Subcutaneous abdominal adipose tissue (tissue), 5 donors: Measurements from ENCODE around the gene GP1BB.
A peak's percentile ranks its signal among the peaks of the same experiment; 100 is the strongest.

Experiments
- H3K27ac ChIP-seq: one replicate; pipeline ENCODE4 v1.7.0; 2013; ENCODE audit warnings: low read depth, mild to moderate bottlenecking, inconsistent platforms, low read length, moderate library complexity
- H3K27me3 ChIP-seq, 5 donors: one replicate each; pipeline ENCODE4 v1.7.0; 2013; ENCODE audit warnings: low read length in 5 of 5, inconsistent platforms in 1 of 5; ENCODE audit not compliant: control insufficient read depth in 5 of 5, insufficient read depth in 4 of 5
- H3K36me3 ChIP-seq, 5 donors: one replicate each; pipeline ENCODE4 v1.7.0; 2013; ENCODE audit warnings: low read length in 5 of 5; ENCODE audit not compliant: control insufficient read depth in 5 of 5, insufficient read depth in 5 of 5
- H3K4me1 ChIP-seq, 5 donors: one replicate each; pipeline ENCODE4 v1.7.0; 2013; ENCODE audit warnings: low read length in 5 of 5, mild to moderate bottlenecking in 3 of 5, moderate library complexity in 1 of 5; ENCODE audit not compliant: control insufficient read depth in 5 of 5, insufficient read depth in 5 of 5
- H3K4me3 ChIP-seq, 5 donors: one replicate each; pipeline ENCODE4 v1.7.0; 2013; ENCODE audit warnings: low read length in 5 of 5, low read depth in 1 of 5
- H3K9ac ChIP-seq, 5 donors: one replicate each; pipeline ENCODE4 v1.7.0; 2013; ENCODE audit warnings: low read length in 5 of 5, mild to moderate bottlenecking in 4 of 5, moderate library complexity in 3 of 5
- H3K9me3 ChIP-seq, 5 donors: one replicate each; pipeline ENCODE4 v1.7.0; 2013; ENCODE audit warnings: low read length in 5 of 5; ENCODE audit not compliant: control insufficient read depth in 5 of 5
- donor health status: healthy.
- donor health status: healthy.
- donor health status: healthy.
- donor health status: healthy.
- donor health status: healthy.

Gene GP1BB

GRCh38 chr22:19765477-19766239, 42.3 kb downstream of the GP1BB start:
- H3K27ac ChIP-seq = no peak overlapping the region
- H3K27me3 ChIP-seq = peaks cover 23 to 59% (median 37%) of the 10 kb centered on the region in 5 donors
- no peak overlapping the region for H3K9ac ChIP-seq
- no peaks in the 10 kb centered on the region for H3K36me3 ChIP-seq
- peak overlapping the region in 4 of 5 donors; percentile 32 to 61 (median 52) for H3K4me3 ChIP-seq
- H3K4me1 ChIP-seq = peaks cover 0 to 43% (median 21%) of the 10 kb centered on the region in 5 donors
- H3K9me3 ChIP-seq = no peaks in the 10 kb centered on the region

GRCh38 chr22:19766240-19766510, 42.8 kb downstream of the GP1BB start:
- Histone ChIP-seq H3K4me1 (peaks cover 0 to 41% (median 21%) of the 10 kb centered on the region in 5 donors), H3K9me3 (no peaks in the 10 kb centered on the region), H3K27me3 (peaks cover 27 to 56% (median 38%) of the 10 kb centered on the region in 5 donors), H3K36me3 (no peaks in the 10 kb centered on the region), H3K9ac (no peak overlapping the region), H3K4me3 (peak overlapping the region in 2 of 5 donors; percentile 40 to 61), H3K27ac (no peak overlapping the region)

DNA sequence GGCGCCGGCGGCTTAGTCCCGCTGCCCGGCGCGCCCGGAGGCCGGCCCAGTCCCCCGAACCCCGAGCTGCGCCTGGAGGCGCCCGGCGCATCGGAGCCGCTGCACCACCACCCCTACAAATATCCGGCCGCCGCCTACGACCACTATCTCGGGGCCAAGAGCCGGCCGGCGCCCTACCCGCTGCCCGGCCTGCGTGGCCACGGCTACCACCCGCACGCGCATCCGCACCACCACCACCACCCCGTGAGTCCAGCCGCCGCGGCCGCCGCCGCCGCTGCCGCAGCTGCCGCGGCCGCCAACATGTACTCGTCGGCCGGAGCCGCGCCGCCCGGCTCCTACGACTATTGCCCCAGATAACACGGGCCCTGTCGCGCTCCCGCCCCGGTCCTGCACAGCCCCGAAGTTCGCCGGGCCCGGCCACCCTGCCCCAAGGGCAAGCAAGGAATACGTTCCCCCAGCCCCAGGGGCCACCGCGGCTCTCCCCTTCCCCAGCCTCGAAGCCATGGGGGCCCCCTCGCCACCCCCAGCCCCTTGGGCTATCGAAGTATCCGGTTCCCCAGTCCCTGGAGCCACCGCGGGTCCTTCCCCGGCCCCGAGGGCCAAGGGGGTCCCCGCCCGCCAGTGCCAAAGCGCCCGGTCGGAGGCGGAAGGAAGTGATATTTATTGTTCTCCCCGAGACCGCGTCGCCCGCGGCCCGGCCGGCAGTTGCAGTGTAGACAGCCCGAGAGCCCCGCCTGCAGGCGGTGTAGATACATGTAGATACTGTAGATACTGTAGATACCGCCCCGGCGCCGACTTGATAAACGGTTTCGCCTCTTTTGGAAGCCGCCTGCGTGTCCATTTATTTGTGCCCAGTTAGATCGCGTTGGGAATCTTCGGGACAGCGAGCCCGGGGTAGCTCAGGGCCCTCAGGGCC, 43.4 kb downstream of the GP1BB start:
- H3K27me3 ChIP-seq = peaks cover 27 to 55% (median 38%) of the 10 kb centered on the region in 5 donors
- H3K27ac ChIP-seq = no peak overlapping the region

DNA sequence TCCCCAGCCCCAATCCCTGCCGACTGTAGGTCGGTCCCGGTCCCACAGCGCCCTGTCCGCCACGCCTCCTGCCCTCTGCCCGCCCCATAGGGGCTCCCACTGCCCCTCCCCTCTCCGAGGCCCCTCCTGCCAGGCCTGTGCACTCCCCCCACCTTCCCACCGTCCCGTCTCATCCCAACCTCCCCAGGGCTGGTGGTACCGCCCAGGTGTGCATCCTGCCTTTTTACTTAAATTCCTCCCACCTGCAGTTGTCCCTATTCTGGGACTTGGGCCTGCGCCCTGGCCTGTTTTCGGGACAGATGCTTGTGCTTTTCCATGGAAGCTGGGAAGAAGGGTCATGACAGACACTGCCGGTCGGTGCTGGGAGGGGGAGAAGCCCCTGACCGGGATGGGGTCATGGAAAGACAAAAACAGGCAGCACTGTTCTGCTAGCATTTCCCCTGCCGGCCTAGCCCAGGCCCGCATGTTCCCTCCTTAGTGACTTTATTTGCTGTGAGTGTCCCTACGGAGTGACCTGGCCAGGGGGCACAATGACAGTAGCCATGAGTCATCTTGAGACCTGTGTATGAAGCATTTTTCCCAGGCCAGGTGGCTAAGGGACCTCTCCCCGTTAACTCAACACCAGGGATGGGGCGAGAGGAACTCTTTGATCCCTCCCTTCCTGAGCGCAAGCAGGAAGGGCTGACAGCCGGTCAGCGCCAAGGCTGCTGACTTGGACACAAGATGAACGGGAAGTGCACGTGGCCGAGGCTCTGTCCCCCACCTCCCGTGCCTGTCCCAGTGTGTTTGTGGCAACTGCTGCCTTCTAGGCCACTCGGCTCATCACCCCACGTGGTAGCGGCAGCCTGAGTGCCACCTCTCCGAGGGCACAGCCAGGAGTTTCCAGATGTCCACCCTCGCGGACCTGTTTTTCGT, 44.3 kb downstream of the GP1BB start:
- Histone ChIP-seq H3K4me1 (peaks cover 0 to 35% (median 23%) of the 10 kb centered on the region in 5 donors), H3K27me3 (peaks cover 27 to 47% (median 32%) of the 10 kb centered on the region in 5 donors), H3K36me3 (no peaks in the 10 kb centered on the region), H3K4me3 (peak overlapping the region in 4 of 5 donors; percentile 27 to 61 (median 44)), H3K9me3 (no peaks in the 10 kb centered on the region), H3K9ac (peak overlapping the region in 1 of 5 donors; percentile 7), H3K27ac (no peak overlapping the region)

More for the DNA sequence above, 43.4 kb downstream of the GP1BB start:
- H3K4me1 ChIP-seq = peaks cover 0 to 37% (median 21%) of the 10 kb centered on the region in 5 donors
- no peaks in the 10 kb centered on the region for H3K9me3 ChIP-seq
- peak overlapping the region in 1 of 5 donors; percentile 30 for H3K9ac ChIP-seq
- no peaks in the 10 kb centered on the region for H3K36me3 ChIP-seq
- H3K4me3 ChIP-seq = peak overlapping the region in 4 of 5 donors; percentile 27 to 61 (median 44)

- Histone ChIP-seq H3K9me3 (no peaks in the 10 kb centered on the region), H3K4me1 (peaks cover 0 to 47% (median 37%) of the 10 kb centered on the region in 5 donors), H3K36me3 (no peaks in the 10 kb centered on the region), H3K9ac (no peak overlapping the region), H3K4me3 (no peak overlapping the region), H3K27ac (no peak overlapping the region), H3K27me3 (peaks cover 17 to 32% (median 25%) of the 10 kb centered on the region in 5 donors)
Measured at GRCh38 chr22:19769393-19769715, 46.0 kb downstream of the GP1BB start.

DNA sequence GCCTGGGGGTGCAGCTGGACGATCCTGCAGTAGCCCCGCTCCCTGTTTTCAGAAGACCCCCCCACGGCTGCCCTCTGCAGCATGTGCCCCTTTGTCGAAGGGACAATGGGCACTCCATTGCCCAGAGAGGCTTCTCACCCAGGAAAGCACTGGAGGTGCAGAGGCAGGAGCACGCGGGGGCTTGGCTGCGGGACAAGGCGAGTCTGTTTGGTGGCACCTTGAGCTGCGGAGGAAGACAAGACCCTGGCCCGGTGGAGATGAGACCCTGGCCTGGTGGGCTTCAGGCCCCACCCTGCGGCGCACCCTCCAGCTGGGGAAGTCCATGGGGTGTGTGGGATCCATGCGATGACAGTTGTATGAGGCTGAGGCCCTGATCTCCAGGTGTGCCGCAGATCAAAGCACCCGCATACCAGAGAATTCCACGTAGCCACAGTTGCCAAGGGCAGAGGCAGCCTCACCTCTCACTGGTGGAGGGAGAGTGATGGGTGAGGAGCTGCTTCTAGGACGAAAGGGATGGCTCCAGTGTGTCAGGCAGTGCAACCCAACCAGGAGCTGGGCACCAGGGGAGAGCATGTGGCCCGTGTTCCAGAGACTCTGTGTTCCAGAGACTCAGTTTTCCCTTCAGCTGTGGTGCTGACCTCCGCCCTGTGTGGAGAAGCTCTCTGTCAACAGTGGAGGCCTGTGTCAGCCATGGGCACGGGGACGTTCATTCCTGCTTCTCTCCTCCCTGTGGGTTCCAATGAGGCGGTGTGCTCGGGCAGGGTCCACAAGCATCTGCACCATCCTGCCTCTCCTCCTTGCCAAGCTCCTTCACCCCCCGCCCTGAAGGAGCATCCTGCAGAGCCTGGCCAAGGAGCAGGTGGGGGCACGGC, 47.2 kb downstream of the GP1BB start:
- peaks cover 0 to 41% (median 34%) of the 10 kb centered on the region in 5 donors for H3K4me1 ChIP-seq
- no peak overlapping the region for H3K27ac ChIP-seq
- no peaks in the 10 kb centered on the region for H3K36me3 ChIP-seq
- H3K27me3 ChIP-seq = peaks cover 16 to 23% (median 21%) of the 10 kb centered on the region in 5 donors
- no peak overlapping the region for H3K4me3 ChIP-seq
- no peak overlapping the region for H3K9ac ChIP-seq
- no peaks in the 10 kb centered on the region for H3K9me3 ChIP-seq

DNA sequence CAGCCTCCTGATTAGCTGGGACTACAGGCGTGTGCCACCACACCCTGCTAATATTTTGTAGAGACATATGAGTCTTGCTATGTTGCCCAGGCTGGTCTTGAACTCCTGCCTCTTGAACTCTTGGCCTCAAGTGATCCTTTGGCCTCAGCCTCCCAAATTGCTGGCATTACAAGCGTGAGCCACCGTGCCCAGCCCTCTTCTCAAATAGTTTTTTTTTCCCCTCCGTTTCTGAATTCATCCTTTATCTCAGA, 49.0 kb downstream of the GP1BB start:
- H3K27ac ChIP-seq = no peak overlapping the region
- H3K4me1 ChIP-seq = peaks cover 0 to 42% (median 30%) of the 10 kb centered on the region in 5 donors
- no peak overlapping the region for H3K9ac ChIP-seq
- H3K4me3 ChIP-seq = no peak overlapping the region
- no peaks in the 10 kb centered on the region for H3K36me3 ChIP-seq
- H3K27me3 ChIP-seq = peaks cover 17 to 21% (median 19%) of the 10 kb centered on the region in 5 donors
- H3K9me3 ChIP-seq = no peaks in the 10 kb centered on the region

- Histone ChIP-seq H3K9ac (no peak overlapping the region), H3K4me1 (peaks cover 0 to 37% (median 25%) of the 10 kb centered on the region in 5 donors), H3K9me3 (no peaks in the 10 kb centered on the region), H3K27me3 (peaks cover 12 to 21% (median 15%) of the 10 kb centered on the region in 5 donors), H3K27ac (no peak overlapping the region), H3K36me3 (no peaks in the 10 kb centered on the region), H3K4me3 (no peak overlapping the region)
Measured at GRCh38 chr22:19772673-19773469, 49.5 kb downstream of the GP1BB start.
